ENCODE results near the gene IGSF8. TPM values are rescaled to one million over a fixed set of nuclear protein-coding genes. Genes with fewer than 3 reads are reported as not detected.

IGSF8 gene
- total RNA-seq, 4 donors from 2014 or later, result 24.3 to 36.5 (median 28.2) TPM

- DNase-seq, result peak; percentile 67 to 72
- Histone ChIP-seq H3K9me3 (no peaks in the 10 kb centered on the region), H3K36me3 (peaks cover 0 to 3% of the 10 kb centered on the region in 2 donors), H3K27ac (peak overlapping the region in 1 of 3 donors; percentile 38), H3K4me1 (peaks cover 0 to 10% of the 10 kb centered on the region in 2 donors), H3K27me3 (no peaks in the 10 kb centered on the region), H3K4me3 (replicated peaks in 1 of 3) (no peak overlapping the region)
- 53 to 58% methylated on average over 19 of the region's 19 CpGs for WGBS, 2 donors
- intact Hi-C loops (cut with DNase I), result no loop called here
- TF ChIP-seq, protein P1, sequence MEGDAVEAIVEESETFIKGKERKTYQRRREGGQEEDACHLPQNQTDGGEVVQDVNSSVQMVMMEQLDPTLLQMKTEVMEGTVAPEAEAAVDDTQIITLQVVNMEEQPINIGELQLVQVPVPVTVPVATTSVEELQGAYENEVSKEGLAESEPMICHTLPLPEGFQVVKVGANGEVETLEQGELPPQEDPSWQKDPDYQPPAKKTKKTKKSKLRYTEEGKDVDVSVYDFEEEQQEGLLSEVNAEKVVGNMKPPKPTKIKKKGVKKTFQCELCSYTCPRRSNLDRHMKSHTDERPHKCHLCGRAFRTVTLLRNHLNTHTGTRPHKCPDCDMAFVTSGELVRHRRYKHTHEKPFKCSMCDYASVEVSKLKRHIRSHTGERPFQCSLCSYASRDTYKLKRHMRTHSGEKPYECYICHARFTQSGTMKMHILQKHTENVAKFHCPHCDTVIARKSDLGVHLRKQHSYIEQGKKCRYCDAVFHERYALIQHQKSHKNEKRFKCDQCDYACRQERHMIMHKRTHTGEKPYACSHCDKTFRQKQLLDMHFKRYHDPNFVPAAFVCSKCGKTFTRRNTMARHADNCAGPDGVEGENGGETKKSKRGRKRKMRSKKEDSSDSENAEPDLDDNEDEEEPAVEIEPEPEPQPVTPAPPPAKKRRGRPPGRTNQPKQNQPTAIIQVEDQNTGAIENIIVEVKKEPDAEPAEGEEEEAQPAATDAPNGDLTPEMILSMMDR (IDR thresholded peaks at IDR 0.05), result peak; percentile 37 to 78 (median 56)
- no peak for TF ChIP-seq POLR2A (IDR thresholded peaks at IDR 0.05)
Measured at GRCh38 chr1:160085686-160086455, 12.5 kb downstream of the IGSF8 start.

DNA sequence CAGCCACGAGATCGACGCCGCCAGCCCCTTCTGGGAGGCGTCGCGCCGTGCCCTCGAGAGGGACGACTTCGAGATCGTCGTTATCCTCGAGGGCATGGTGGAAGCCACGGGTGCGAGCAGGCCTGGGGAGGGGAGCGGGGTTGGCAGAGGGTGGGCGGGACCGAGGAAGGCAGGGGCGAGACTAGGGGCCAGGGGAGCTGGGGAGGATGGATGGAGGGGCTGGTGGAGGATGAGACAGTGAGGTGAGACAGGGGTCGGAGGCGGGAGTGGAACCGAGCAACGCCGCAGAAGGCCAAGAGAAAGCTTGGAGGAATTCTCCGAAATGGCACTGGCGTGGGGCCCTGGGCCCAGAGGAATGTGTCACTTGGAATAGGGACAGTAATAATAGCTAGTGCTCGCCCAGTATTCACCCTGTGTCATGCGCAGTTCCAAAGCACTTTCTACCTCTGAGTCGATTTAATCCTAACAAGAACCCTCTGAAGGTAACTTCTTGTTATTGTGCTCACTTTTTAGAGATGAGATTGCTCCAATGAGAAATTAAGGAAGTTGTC lies 13.6 kb downstream of the IGSF8 start:
- 80 to 83% methylated on average over 27 to 30 of the region's 30 CpGs for WGBS, 2 donors
- intact Hi-C loops (cut with DNase I), result loop anchor here (5.0 kb wide), 1 partner anchor 38 kb away; no protein-coding TSS in a partner anchor

GRCh38 chr1:160083968-160084770 lies 14.2 kb downstream of the IGSF8 start:
- Histone ChIP-seq H3K27me3 (no peaks in the 10 kb centered on the region), H3K4me1 (peaks cover 0 to 10% of the 10 kb centered on the region in 2 donors), H3K9me3 (no peaks in the 10 kb centered on the region), H3K4me3 (replicated peaks in 1 of 3) (no peak overlapping the region), H3K27ac (no peak overlapping the region), H3K36me3 (no peaks in the 10 kb centered on the region)
- DNase-seq, result peak; percentile 90
- TF ChIP-seq POLR2A (IDR thresholded peaks at IDR 0.05), result no peak
- TF ChIP-seq, protein P1 (IDR thresholded peaks at IDR 0.05), result peak; percentile 53 to 85 (median 75)
- intact Hi-C loops (cut with DNase I), result loop anchor here (5.0 kb wide), 1 partner anchor 37 kb away; no protein-coding TSS in a partner anchor
- 17 to 42% methylated on average over 32 to 42 of the region's 96 CpGs for WGBS, 2 donors

More for the DNA sequence above, 13.6 kb downstream of the IGSF8 start:
- Histone ChIP-seq H3K27me3 (no peaks in the 10 kb centered on the region), H3K4me3 (replicated peaks in 1 of 3) (no peak overlapping the region), H3K4me1 (peaks cover 0 to 10% of the 10 kb centered on the region in 2 donors), H3K36me3 (no peaks in the 10 kb centered on the region), H3K9me3 (no peaks in the 10 kb centered on the region), H3K27ac (no peak overlapping the region)
- no peak for DNase-seq
- TF ChIP-seq, protein P1 (IDR thresholded peaks at IDR 0.05), result no peak
- no peak for TF ChIP-seq POLR2A (IDR thresholded peaks at IDR 0.05)

DNA sequence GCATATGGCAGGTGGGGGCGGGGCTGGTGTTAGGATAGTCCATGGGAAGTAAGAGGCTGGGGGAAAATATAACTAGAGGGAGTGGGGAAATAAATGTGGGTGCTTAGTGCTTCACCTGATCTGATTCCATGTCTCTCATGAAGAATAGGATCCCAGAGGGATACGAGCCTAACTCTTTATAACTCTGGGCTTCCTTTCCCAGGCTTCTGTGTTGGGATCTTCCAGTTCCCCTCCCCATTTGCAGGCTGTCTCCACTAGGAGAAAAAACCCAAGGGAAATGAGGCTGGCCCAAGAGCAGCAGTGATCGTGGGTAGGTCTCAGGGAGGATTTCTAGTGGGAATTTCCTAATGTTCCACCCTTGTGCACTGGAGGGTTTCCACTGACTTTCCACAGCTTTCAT lies 15.5 kb downstream of the IGSF8 start:
- TF ChIP-seq, protein P1 (IDR thresholded peaks at IDR 0.05), result no peak
- TF ChIP-seq POLR2A (IDR thresholded peaks at IDR 0.05), result no peak
- H3K4me1 ChIP-seq, result peaks cover 0 to 10% of the 10 kb centered on the region in 2 donors
- intact Hi-C loops (cut with DNase I), result loop anchor here (5.0 kb wide), 1 partner anchor 36 kb away; no protein-coding TSS in a partner anchor
- no peaks in the 10 kb centered on the region for H3K27me3 ChIP-seq
- WGBS, 2 donors, result 68 to 75% methylated on average over 3 of the region's 3 CpGs
- DNase-seq, result no peak
- H3K27ac ChIP-seq, result no peak overlapping the region
- H3K4me3 ChIP-seq (replicated peaks in 1 of 3), result no peak overlapping the region
- no peaks in the 10 kb centered on the region for H3K9me3 ChIP-seq
- H3K36me3 ChIP-seq, result no peaks in the 10 kb centered on the region

Data from thyroid gland (tissue), 4 donors.